ENCODE results near the gene RNF215. TPM values are rescaled to one million over a fixed set of nuclear protein-coding genes. Genes with fewer than 3 reads are reported as not detected.

RNF215 gene
- total RNA-seq, 2 experiments from 2014 or later: 4.6 to 4.9 TPM

DNA sequence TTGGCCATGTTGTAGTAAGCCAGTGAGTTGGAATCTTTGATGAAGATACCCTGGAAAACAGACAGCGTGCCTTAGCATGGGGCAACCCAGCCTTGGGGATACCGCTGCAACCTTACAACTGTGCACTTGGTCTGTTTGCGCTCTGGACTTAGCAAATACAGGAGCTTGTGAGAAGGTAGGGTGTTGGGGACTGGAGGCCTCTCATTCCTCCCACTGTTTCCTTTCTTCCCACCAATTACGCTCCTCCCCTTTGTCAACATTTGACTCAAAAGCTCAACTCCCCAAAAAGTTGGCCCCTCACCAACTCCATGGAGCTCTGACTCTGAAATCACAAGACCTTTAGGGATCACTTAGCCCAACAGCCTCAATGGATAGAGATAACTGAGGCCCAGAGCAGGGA lies 52.6 kb downstream of the RNF215 start:
- Mint-ChIP-seq H3K9me3 (no peaks in the 10 kb centered on the region), H3K4me1 (ENCODE audit: low read depth) (no peaks in the 10 kb centered on the region), H3K27ac (peak overlapping the region; percentile 33), H3K27me3 (no peaks in the 10 kb centered on the region), H3K36me3 (ENCODE audit: low read depth) (peaks cover 96% of the 10 kb centered on the region), H3K4me3 (no peak overlapping the region)
- intact Hi-C loops (cut with DNase I, micrococcal nuclease): no loop called here
- Histone ChIP-seq H3K4me3 (ENCODE audit: low read length) (no peak overlapping the region), H3K36me3 (ENCODE audit: insufficient read depth, low read length) (peaks cover 84% of the 10 kb centered on the region), H3K4me1 (ENCODE audit: insufficient read depth, low read length) (no peaks in the 10 kb centered on the region), H3K27me3 (ENCODE audit: control insufficient read depth in 1 of 2, insufficient read depth in 2 of 2, low read length in 2 of 2) (no peaks in the 10 kb centered on the region), H3K27ac (ENCODE audit: low read depth in 1 of 2, low read length in 2 of 2) (no peak overlapping the region), H3K9me3 (ENCODE audit: control insufficient read depth in 1 of 2, insufficient read depth in 1 of 2, low read length in 2 of 2) (no peaks in the 10 kb centered on the region)
- TF ChIP-seq, protein P1, sequence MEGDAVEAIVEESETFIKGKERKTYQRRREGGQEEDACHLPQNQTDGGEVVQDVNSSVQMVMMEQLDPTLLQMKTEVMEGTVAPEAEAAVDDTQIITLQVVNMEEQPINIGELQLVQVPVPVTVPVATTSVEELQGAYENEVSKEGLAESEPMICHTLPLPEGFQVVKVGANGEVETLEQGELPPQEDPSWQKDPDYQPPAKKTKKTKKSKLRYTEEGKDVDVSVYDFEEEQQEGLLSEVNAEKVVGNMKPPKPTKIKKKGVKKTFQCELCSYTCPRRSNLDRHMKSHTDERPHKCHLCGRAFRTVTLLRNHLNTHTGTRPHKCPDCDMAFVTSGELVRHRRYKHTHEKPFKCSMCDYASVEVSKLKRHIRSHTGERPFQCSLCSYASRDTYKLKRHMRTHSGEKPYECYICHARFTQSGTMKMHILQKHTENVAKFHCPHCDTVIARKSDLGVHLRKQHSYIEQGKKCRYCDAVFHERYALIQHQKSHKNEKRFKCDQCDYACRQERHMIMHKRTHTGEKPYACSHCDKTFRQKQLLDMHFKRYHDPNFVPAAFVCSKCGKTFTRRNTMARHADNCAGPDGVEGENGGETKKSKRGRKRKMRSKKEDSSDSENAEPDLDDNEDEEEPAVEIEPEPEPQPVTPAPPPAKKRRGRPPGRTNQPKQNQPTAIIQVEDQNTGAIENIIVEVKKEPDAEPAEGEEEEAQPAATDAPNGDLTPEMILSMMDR (IDR thresholded peaks at IDR 0.05): no peak
- CTCF ChIA-PET: no interaction called here
- POLR2A ChIA-PET: interaction anchor here (0.8 to 1.6 kb wide), 4 partner anchors 22 to 44 kb away, joined by 3 to 6 read pairs (median 4); partner anchors contain the start of genes CCDC157 and SF3A1
- ATAC-seq (ENCODE audit: poor library complexity) (no peak), DNase-seq (no peak)

DNA sequence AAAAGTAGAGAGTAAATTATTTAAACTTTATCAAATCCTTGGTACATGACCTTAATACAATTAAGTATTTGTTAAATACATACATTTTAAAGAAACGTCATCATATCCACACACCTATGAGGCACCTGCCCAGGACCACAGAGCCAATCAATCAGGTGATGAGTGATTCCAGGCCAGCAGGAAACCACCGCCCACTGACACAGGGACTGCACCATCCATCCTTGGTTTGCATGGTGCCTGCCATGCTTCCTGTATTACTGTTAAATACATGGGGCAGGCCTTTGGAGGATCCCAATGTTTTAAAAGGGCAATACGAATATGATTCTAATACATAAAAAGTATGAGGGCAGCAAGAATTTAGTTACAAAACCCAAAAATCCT lies 53.5 kb downstream of the RNF215 start:
- Mint-ChIP-seq H3K4me1 (ENCODE audit: low read depth) (no peaks in the 10 kb centered on the region), H3K27ac (no peak overlapping the region), H3K36me3 (ENCODE audit: low read depth) (peaks cover 87% of the 10 kb centered on the region), H3K4me3 (no peak overlapping the region), H3K9me3 (no peaks in the 10 kb centered on the region), H3K27me3 (no peaks in the 10 kb centered on the region)
- no peak for ATAC-seq (ENCODE audit: poor library complexity)
- TF ChIP-seq, protein P1 (IDR thresholded peaks at IDR 0.05): no peak
- Histone ChIP-seq H3K27me3 (ENCODE audit: control insufficient read depth in 1 of 2, insufficient read depth in 2 of 2, low read length in 2 of 2) (no peaks in the 10 kb centered on the region), H3K4me3 (ENCODE audit: low read length) (no peak overlapping the region), H3K36me3 (ENCODE audit: insufficient read depth, low read length) (peaks cover 75% of the 10 kb centered on the region), H3K27ac (ENCODE audit: low read depth in 1 of 2, low read length in 2 of 2) (no peak overlapping the region), H3K9me3 (ENCODE audit: control insufficient read depth in 1 of 2, insufficient read depth in 1 of 2, low read length in 2 of 2) (no peaks in the 10 kb centered on the region), H3K4me1 (ENCODE audit: insufficient read depth, low read length) (no peaks in the 10 kb centered on the region)
- POLR2A ChIA-PET: interaction anchor here (0.8 kb wide), 1 partner anchor 23 kb away, joined by 4 read pairs; the partner anchor contains the start of genes CCDC157 and SF3A1
- CTCF ChIA-PET: no interaction called here
- intact Hi-C loops (cut with DNase I, micrococcal nuclease): no loop called here
- DNase-seq: no peak

DNA sequence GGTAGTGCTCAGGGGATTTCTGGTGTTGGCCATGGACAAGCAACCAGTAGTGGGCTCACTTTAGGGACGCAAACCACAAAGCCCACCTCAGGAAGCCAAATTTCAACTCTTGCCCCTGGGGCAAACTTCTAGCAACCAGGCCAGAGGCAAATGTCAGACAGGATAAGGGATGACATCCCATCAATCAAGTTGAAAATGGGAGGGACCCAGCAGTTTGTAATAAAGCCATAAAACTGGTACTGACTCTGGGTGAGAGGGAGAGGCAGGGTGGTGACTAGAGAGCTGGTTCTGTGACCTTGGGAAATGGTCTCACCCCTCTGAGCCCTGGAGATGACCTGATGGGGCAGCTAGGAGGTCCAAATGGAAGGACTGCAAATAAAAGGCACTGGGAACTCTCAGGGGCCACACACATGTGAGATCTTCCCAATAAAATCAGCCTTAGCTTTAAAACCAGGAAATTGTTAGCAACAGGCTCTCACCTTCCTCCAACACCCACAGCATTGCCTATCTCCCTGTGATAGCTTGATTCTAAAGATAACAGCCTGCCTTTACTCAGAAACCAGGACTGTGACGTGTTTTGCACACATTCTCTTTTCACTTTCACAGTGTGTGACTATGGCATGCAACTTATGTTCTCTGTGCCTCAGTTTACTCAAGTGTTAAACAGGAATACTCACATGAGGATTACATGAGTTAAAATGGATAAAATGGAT lies 54.1 kb downstream of the RNF215 start:
- Mint-ChIP-seq H3K27me3 (no peaks in the 10 kb centered on the region), H3K4me1 (ENCODE audit: low read depth) (peaks cover 4% of the 10 kb centered on the region), H3K4me3 (no peak overlapping the region), H3K9me3 (no peaks in the 10 kb centered on the region), H3K36me3 (ENCODE audit: low read depth) (peaks cover 81% of the 10 kb centered on the region), H3K27ac (no peak overlapping the region)
- ATAC-seq (ENCODE audit: poor library complexity) (no peak), DNase-seq (no peak)
- Histone ChIP-seq H3K4me3 (ENCODE audit: low read length) (no peak overlapping the region), H3K36me3 (ENCODE audit: insufficient read depth, low read length) (peaks cover 70% of the 10 kb centered on the region), H3K9me3 (ENCODE audit: control insufficient read depth in 1 of 2, insufficient read depth in 1 of 2, low read length in 2 of 2) (no peaks in the 10 kb centered on the region), H3K4me1 (ENCODE audit: insufficient read depth, low read length) (no peaks in the 10 kb centered on the region), H3K27ac (ENCODE audit: low read depth in 1 of 2, low read length in 2 of 2) (no peak overlapping the region), H3K27me3 (ENCODE audit: control insufficient read depth in 1 of 2, insufficient read depth in 2 of 2, low read length in 2 of 2) (no peaks in the 10 kb centered on the region)
- intact Hi-C loops (cut with DNase I, micrococcal nuclease): no loop called here
- POLR2A ChIA-PET: interaction anchor here (1.3 to 3.6 kb wide), 3 partner anchors 23 to 45 kb away, joined by 7 to 10 read pairs (median 7); partner anchors contain the start of genes CASTOR1, CCDC157 and SF3A1
- CTCF ChIA-PET: interaction anchor here (1.2 to 1.6 kb wide), 3 partner anchors 31 to 58 kb away, joined by 3 to 6 read pairs (median 4); no protein-coding TSS in a partner anchor
- TF ChIP-seq, protein P1 (IDR thresholded peaks at IDR 0.05): no peak

All from CD4-positive, alpha-beta T cell (primary cell).